MCF 10A (cell line): ENCODE measurements around the gene BARHL1. TPM values are rescaled to one million over a fixed set of nuclear protein-coding genes. Genes with fewer than 3 reads are reported as not detected.

ENCODE experiments used
- BruUV-seq: library from RNA; stranded (reverse); fragments of 400-500 nt; replicated peaks from 2 replicates; lab custom pipeline; 2021; lab: Mats Ljungman, UMichigan
- CTCF ChIA-PET: fragments of 300-600 bp; sonication (Branson Sonifier 250); formaldehyde crosslinking; extraction: SDS; loops from one replicate; lab custom pipeline; 2021; ENCODE audit warnings: antibody characterized with exemption, inconsistent platforms; lab: Yijun Ruan, JAX
- POLR2A ChIA-PET: fragments of 300-600, 350-650 bp; sonication (Branson Sonifier 250); formaldehyde crosslinking; extraction: SDS; loops from one replicate; lab custom pipeline; 2020; ENCODE audit warnings: antibody characterized with exemption, inconsistent platforms; lab: Yijun Ruan, JAX
- DNase-seq: peaks from one replicate; pipeline ENCODE4 v3.0.0-alpha.2; 2018; ENCODE audit not compliant: unreplicated experiment
- H3K27ac Mint-ChIP-seq: one replicate; pipeline ENCODE4 v1.8.0; 2022; ENCODE audit warnings: mild to moderate bottlenecking, low read depth, mixed read lengths; ENCODE audit not compliant: unreplicated experiment
- H3K27me3 Mint-ChIP-seq: one replicate; pipeline ENCODE4 v1.8.0; 2022; ENCODE audit warnings: mixed read lengths; ENCODE audit not compliant: insufficient read depth, unreplicated experiment
- H3K36me3 Mint-ChIP-seq: one replicate; pipeline ENCODE4 v1.8.0; 2022; ENCODE audit warnings: mild to moderate bottlenecking, moderate library complexity, mixed read lengths; ENCODE audit not compliant: insufficient read depth, unreplicated experiment
- H3K4me1 Mint-ChIP-seq: one replicate; pipeline ENCODE4 v1.8.0; 2022; ENCODE audit warnings: mixed read lengths; ENCODE audit not compliant: insufficient read depth, unreplicated experiment
- H3K4me3 Mint-ChIP-seq: one replicate; pipeline ENCODE4 v1.8.0; 2022; ENCODE audit warnings: mild to moderate bottlenecking, moderate library complexity, mixed read lengths; ENCODE audit not compliant: unreplicated experiment
- H3K9me3 Mint-ChIP-seq: one replicate; pipeline ENCODE4 v1.8.0; 2022; ENCODE audit warnings: mixed read lengths; ENCODE audit not compliant: unreplicated experiment
- CTCF ChIP-seq: fragments of 200-600 bp; IDR thresholded peaks from one replicate; pipeline ENCODE4 v1.8.0; 2022; ENCODE audit warnings: antibody characterized with exemption, mild to moderate bottlenecking; ENCODE audit not compliant: unreplicated experiment
- intact Hi-C: fragments of 100-400 bp; cut with micrococcal nuclease; formaldehyde crosslinking; loops from 2 replicates; pipeline ENCODE4 v1.14.1; 2022
- total RNA-seq: library from RNA; stranded (reverse); gene quantifications from 2 replicates; pipeline ENCODE4 v1.2.3, GENCODE V29; 2022

Gene BARHL1
- total RNA-seq, 1 experiment from 2014 or later = not detected

GRCh38 chr9:132610661-132611060 is 28.3 kb downstream of the BARHL1 start:
- ChIA-PET CTCF (interaction anchor here (0.6 kb wide), 1 partner anchor 372 kb away, joined by 3 read pairs; no protein-coding TSS in a partner anchor), POLR2A (interaction anchor here (0.7 kb wide), 1 partner anchor 184 kb away, joined by 3 read pairs; no protein-coding TSS in a partner anchor)
- Mint-ChIP-seq H3K4me3 (no peak overlapping the region), H3K27me3 (no peaks in the 10 kb centered on the region), H3K9me3 (no peaks in the 10 kb centered on the region), H3K27ac (no peak overlapping the region), H3K4me1 (peaks cover 2% of the 10 kb centered on the region), H3K36me3 (peaks cover 64% of the 10 kb centered on the region)
- DNase-seq = no peak
- intact Hi-C loops = no loop called here
- no TSS peak for BruUV-seq
- TF ChIP-seq CTCF = no peak

- TF ChIP-seq CTCF = no peak
- POLR2A ChIA-PET = no interaction called here
- H3K36me3 Mint-ChIP-seq = peaks cover 57% of the 10 kb centered on the region
These were observed 31.9 kb downstream of the BARHL1 start for GRCh38 chr9:132614324-132614723.

GRCh38 chr9:132615774-132616173 is 33.4 kb downstream of the BARHL1 start:
- Mint-ChIP-seq H3K27ac (no peak overlapping the region), H3K4me1 (no peaks in the 10 kb centered on the region), H3K4me3 (no peak overlapping the region), H3K27me3 (no peaks in the 10 kb centered on the region), H3K36me3 (peaks cover 57% of the 10 kb centered on the region), H3K9me3 (no peaks in the 10 kb centered on the region)
- no TSS peak for BruUV-seq
- no peak for TF ChIP-seq CTCF
- intact Hi-C loops = no loop called here
- POLR2A ChIA-PET = no interaction called here
- CTCF ChIA-PET = no interaction called here
- no peak for DNase-seq

More at GRCh38 chr9:132614324-132614723, 31.9 kb downstream of the BARHL1 start:
- no peak overlapping the region for H3K4me3 Mint-ChIP-seq
- no TSS peak for BruUV-seq
- no peaks in the 10 kb centered on the region for H3K27me3 Mint-ChIP-seq
- intact Hi-C loops = no loop called here
- H3K4me1 Mint-ChIP-seq = no peaks in the 10 kb centered on the region
- CTCF ChIA-PET = no interaction called here
- no peak for DNase-seq
- H3K27ac Mint-ChIP-seq = no peak overlapping the region
- H3K9me3 Mint-ChIP-seq = no peaks in the 10 kb centered on the region

GRCh38 chr9:132616725-132617124 is 34.3 kb downstream of the BARHL1 start:
- no peak overlapping the region for H3K27ac Mint-ChIP-seq
- CTCF ChIA-PET = no interaction called here
- H3K27me3 Mint-ChIP-seq = no peaks in the 10 kb centered on the region
- BruUV-seq = no TSS peak
- no peaks in the 10 kb centered on the region for H3K9me3 Mint-ChIP-seq
- peaks cover 50% of the 10 kb centered on the region for H3K36me3 Mint-ChIP-seq
- DNase-seq = no peak
- TF ChIP-seq CTCF = no peak
- no peak overlapping the region for H3K4me3 Mint-ChIP-seq
- intact Hi-C loops = no loop called here
- H3K4me1 Mint-ChIP-seq = no peaks in the 10 kb centered on the region
- POLR2A ChIA-PET = no interaction called here
